ENCODE data around the gene MRPL3.
A peak's percentile ranks its signal among the peaks of the same experiment; 100 is the strongest.
"Not testable (repeated sequence)": the region's sequence is repeated elsewhere in the genome, so short reads cannot be mapped to it uniquely, and the experiment has no call there.

MRPL3 gene

GRCh38 chr3:131505421-131505820, 2.6 kb upstream of the MRPL3 start:
- peak in 1 of 3 donors; percentile 5 for DNase-seq
- Histone ChIP-seq H3K4me3 (ENCODE audit: control insufficient read depth in 1 of 7, extremely low read depth in 1 of 7, insufficient read depth in 4 of 7, low read depth in 2 of 7, low read length in 6 of 7) (no peak overlapping the region), H3K27me3 (replicated peaks in 2 of 5; ENCODE audit: control insufficient read depth in 4 of 5, insufficient read depth in 5 of 5, low read length in 4 of 5) (no peaks in the 10 kb centered on the region), H3K27ac (ENCODE audit: insufficient read depth in 1 of 2, low read depth in 1 of 2, low read length in 2 of 2, poor library complexity in 1 of 2, severe bottlenecking in 2 of 2) (no peak overlapping the region), H3K4me1 (ENCODE audit: control extremely low read depth in 1 of 4, control insufficient read depth in 4 of 4, insufficient read depth in 4 of 4, low read length in 3 of 4) (peaks cover 15 to 37% (median 22%) of the 10 kb centered on the region in 4 experiments), H3K36me3 (ENCODE audit: control insufficient read depth in 4 of 4, insufficient read depth in 4 of 4, low read length in 3 of 4) (peaks cover 0 to 7% (median 0%) of the 10 kb centered on the region in 4 experiments), H3K9me3 (ENCODE audit: control extremely low read depth in 1 of 5, control insufficient read depth in 4 of 5, insufficient read depth in 2 of 5, low read depth in 1 of 5, low read length in 4 of 5) (no peaks in the 10 kb centered on the region)
- ChIA-PET POLR2A (no interaction called here), CTCF (interaction anchor here (1.2 kb wide), 1 partner anchor 13 kb away, joined by 3 read pairs; no protein-coding TSS in a partner anchor)
- WGBS (ENCODE audit: insufficient coverage): 100% methylated on average over 2 of the region's 4 CpGs

GRCh38 chr3:131503320-131503635, 507 bp upstream of the MRPL3 start:
- Histone ChIP-seq H3K36me3 (ENCODE audit: control insufficient read depth in 4 of 4, insufficient read depth in 4 of 4, low read length in 3 of 4) (peaks cover 2 to 24% (median 11%) of the 10 kb centered on the region in 4 experiments), H3K27me3 (replicated peaks in 2 of 5; ENCODE audit: control insufficient read depth in 4 of 5, insufficient read depth in 5 of 5, low read length in 4 of 5) (no peaks in the 10 kb centered on the region), H3K9me3 (ENCODE audit: control extremely low read depth in 1 of 5, control insufficient read depth in 4 of 5, insufficient read depth in 2 of 5, low read depth in 1 of 5, low read length in 4 of 5) (no peaks in the 10 kb centered on the region), H3K27ac (ENCODE audit: insufficient read depth in 1 of 2, low read depth in 1 of 2, low read length in 2 of 2, poor library complexity in 1 of 2, severe bottlenecking in 2 of 2) (peak overlapping the region; percentile 33 to 76), H3K4me1 (ENCODE audit: control extremely low read depth in 1 of 4, control insufficient read depth in 4 of 4, insufficient read depth in 4 of 4, low read length in 3 of 4) (peaks cover 15 to 37% (median 22%) of the 10 kb centered on the region in 4 experiments), H3K4me3 (ENCODE audit: control insufficient read depth in 1 of 7, extremely low read depth in 1 of 7, insufficient read depth in 4 of 7, low read depth in 2 of 7, low read length in 6 of 7) (peak overlapping the region in 6 of 7 experiments; percentile 67 to 88 (median 79))
- CTCF ChIA-PET: interaction anchor here (0.8 kb wide), 1 partner anchor 16 kb away, joined by 3 read pairs; no protein-coding TSS in a partner anchor
- no peak for DNase-seq
- POLR2A ChIA-PET: no interaction called here

GRCh38 chr3:131501949-131502348, 822 bp downstream of the MRPL3 start:
- CTCF ChIA-PET: no interaction called here
- Histone ChIP-seq H3K4me3 (ENCODE audit: control insufficient read depth in 1 of 7, extremely low read depth in 1 of 7, insufficient read depth in 4 of 7, low read depth in 2 of 7, low read length in 6 of 7) (peak overlapping the region in 6 of 7 experiments; percentile 67 to 88 (median 79)), H3K4me1 (ENCODE audit: control extremely low read depth in 1 of 4, control insufficient read depth in 4 of 4, insufficient read depth in 4 of 4, low read length in 3 of 4) (peaks cover 15 to 37% (median 22%) of the 10 kb centered on the region in 4 experiments), H3K36me3 (ENCODE audit: control insufficient read depth in 4 of 4, insufficient read depth in 4 of 4, low read length in 3 of 4) (peaks cover 4 to 36% (median 19%) of the 10 kb centered on the region in 4 experiments), H3K9me3 (ENCODE audit: control extremely low read depth in 1 of 5, control insufficient read depth in 4 of 5, insufficient read depth in 2 of 5, low read depth in 1 of 5, low read length in 4 of 5) (no peaks in the 10 kb centered on the region), H3K27me3 (replicated peaks in 2 of 5; ENCODE audit: control insufficient read depth in 4 of 5, insufficient read depth in 5 of 5, low read length in 4 of 5) (no peaks in the 10 kb centered on the region), H3K27ac (ENCODE audit: insufficient read depth in 1 of 2, low read depth in 1 of 2, low read length in 2 of 2, poor library complexity in 1 of 2, severe bottlenecking in 2 of 2) (peak overlapping the region in 1 of 2 experiments; percentile 76)
- DNase-seq: peak in 1 of 3 donors; percentile 6
- POLR2A ChIA-PET: no interaction called here
- WGBS (ENCODE audit: insufficient coverage): no CpG with 5 or more reads among the region's 2 CpGs

GRCh38 chr3:131494706-131495105, 8.1 kb downstream of the MRPL3 start:
- Histone ChIP-seq H3K27me3 (replicated peaks in 2 of 5; ENCODE audit: control insufficient read depth in 4 of 5, insufficient read depth in 5 of 5, low read length in 4 of 5) (no peaks in the 10 kb centered on the region), H3K4me3 (ENCODE audit: control insufficient read depth in 1 of 7, extremely low read depth in 1 of 7, insufficient read depth in 4 of 7, low read depth in 2 of 7, low read length in 6 of 7) (no peak overlapping the region), H3K4me1 (ENCODE audit: control extremely low read depth in 1 of 4, control insufficient read depth in 4 of 4, insufficient read depth in 4 of 4, low read length in 3 of 4) (no peaks in the 10 kb centered on the region), H3K9me3 (ENCODE audit: control extremely low read depth in 1 of 5, control insufficient read depth in 4 of 5, insufficient read depth in 2 of 5, low read depth in 1 of 5, low read length in 4 of 5) (no peaks in the 10 kb centered on the region), H3K27ac (ENCODE audit: insufficient read depth in 1 of 2, low read depth in 1 of 2, low read length in 2 of 2, poor library complexity in 1 of 2, severe bottlenecking in 2 of 2) (no peak overlapping the region), H3K36me3 (ENCODE audit: control insufficient read depth in 4 of 4, insufficient read depth in 4 of 4, low read length in 3 of 4) (peaks cover 25 to 82% (median 50%) of the 10 kb centered on the region in 4 experiments)
- no peak for DNase-seq
- no CpG with 5 or more reads among the region's 1 CpG for WGBS (ENCODE audit: insufficient coverage)
- ChIA-PET CTCF (interaction anchor here (0.5 kb wide), 1 partner anchor 469 kb away, joined by 3 read pairs; no protein-coding TSS in a partner anchor), POLR2A (no interaction called here)

GRCh38 chr3:131491775-131492174, 11.0 kb downstream of the MRPL3 start:
- Histone ChIP-seq H3K4me1 (ENCODE audit: control extremely low read depth in 1 of 4, control insufficient read depth in 4 of 4, insufficient read depth in 4 of 4, low read length in 3 of 4) (no peaks in the 10 kb centered on the region), H3K4me3 (ENCODE audit: control insufficient read depth in 1 of 7, extremely low read depth in 1 of 7, insufficient read depth in 4 of 7, low read depth in 2 of 7, low read length in 6 of 7) (no peak overlapping the region), H3K27ac (ENCODE audit: insufficient read depth in 1 of 2, low read depth in 1 of 2, low read length in 2 of 2, poor library complexity in 1 of 2, severe bottlenecking in 2 of 2) (no peak overlapping the region), H3K27me3 (replicated peaks in 2 of 5; ENCODE audit: control insufficient read depth in 4 of 5, insufficient read depth in 5 of 5, low read length in 4 of 5) (no peaks in the 10 kb centered on the region), H3K36me3 (ENCODE audit: control insufficient read depth in 4 of 4, insufficient read depth in 4 of 4, low read length in 3 of 4) (peaks cover 20 to 74% (median 45%) of the 10 kb centered on the region in 4 experiments), H3K9me3 (ENCODE audit: control extremely low read depth in 1 of 5, control insufficient read depth in 4 of 5, insufficient read depth in 2 of 5, low read depth in 1 of 5, low read length in 4 of 5) (no peaks in the 10 kb centered on the region)
- POLR2A ChIA-PET: no interaction called here
- CTCF ChIA-PET: interaction anchor here (0.9 to 1.2 kb wide), 2 partner anchors 10 to 12 kb away, joined by 3 read pairs; no protein-coding TSS in a partner anchor
- WGBS (ENCODE audit: insufficient coverage): 100% methylated on average over 2 of the region's 2 CpGs
- DNase-seq: no peak

- no peaks in the 10 kb centered on the region for H3K9me3 ChIP-seq (ENCODE audit: control extremely low read depth in 1 of 5, control insufficient read depth in 4 of 5, insufficient read depth in 2 of 5, low read depth in 1 of 5, low read length in 4 of 5)
- H3K27me3 ChIP-seq (replicated peaks in 2 of 5; ENCODE audit: control insufficient read depth in 4 of 5, insufficient read depth in 5 of 5, low read length in 4 of 5): no peaks in the 10 kb centered on the region
- CTCF ChIA-PET: interaction anchor here (0.9 to 1.2 kb wide), 2 partner anchors 10 to 12 kb away, joined by 3 read pairs; no protein-coding TSS in a partner anchor
- H3K4me3 ChIP-seq (ENCODE audit: control insufficient read depth in 1 of 7, extremely low read depth in 1 of 7, insufficient read depth in 4 of 7, low read depth in 2 of 7, low read length in 6 of 7): no peak overlapping the region
- H3K4me1 ChIP-seq (ENCODE audit: control extremely low read depth in 1 of 4, control insufficient read depth in 4 of 4, insufficient read depth in 4 of 4, low read length in 3 of 4): no peaks in the 10 kb centered on the region
- peaks cover 20 to 67% (median 40%) of the 10 kb centered on the region in 4 experiments for H3K36me3 ChIP-seq (ENCODE audit: control insufficient read depth in 4 of 4, insufficient read depth in 4 of 4, low read length in 3 of 4)
- DNase-seq: no peak
- H3K27ac ChIP-seq (ENCODE audit: insufficient read depth in 1 of 2, low read depth in 1 of 2, low read length in 2 of 2, poor library complexity in 1 of 2, severe bottlenecking in 2 of 2): no peak overlapping the region
- POLR2A ChIA-PET: no interaction called here
- 96% methylated on average over 2 of the region's 2 CpGs for WGBS (ENCODE audit: insufficient coverage)
Observed at GRCh38 chr3:131491084-131491483, 11.7 kb downstream of the MRPL3 start.

- no CpG with 5 or more reads among the region's 3 CpGs for WGBS (ENCODE audit: insufficient coverage)
- H3K27ac ChIP-seq (ENCODE audit: insufficient read depth in 1 of 2, low read depth in 1 of 2, low read length in 2 of 2, poor library complexity in 1 of 2, severe bottlenecking in 2 of 2); H3K9me3 ChIP-seq (ENCODE audit: control extremely low read depth in 1 of 5, control insufficient read depth in 4 of 5, insufficient read depth in 2 of 5, low read depth in 1 of 5, low read length in 4 of 5); CTCF ChIA-PET; H3K4me1 ChIP-seq (ENCODE audit: control extremely low read depth in 1 of 4, control insufficient read depth in 4 of 4, insufficient read depth in 4 of 4, low read length in 3 of 4); POLR2A ChIA-PET; DNase-seq; H3K4me3 ChIP-seq (ENCODE audit: control insufficient read depth in 1 of 7, extremely low read depth in 1 of 7, insufficient read depth in 4 of 7, low read depth in 2 of 7, low read length in 6 of 7); H3K27me3 ChIP-seq (replicated peaks in 2 of 5; ENCODE audit: control insufficient read depth in 4 of 5, insufficient read depth in 5 of 5, low read length in 4 of 5): not testable (repeated sequence)
- peaks cover 8 to 58% (median 32%) of the 10 kb centered on the region in 4 experiments for H3K36me3 ChIP-seq (ENCODE audit: control insufficient read depth in 4 of 4, insufficient read depth in 4 of 4, low read length in 3 of 4)
Observed at GRCh38 chr3:131486545-131486944, 16.2 kb downstream of the MRPL3 start.

All from common myeloid progenitor, CD34-positive (primary cell).